GM18907 (cell line): ENCODE results near the gene FRMPD4.

Experiments
- ATAC-seq: cut with Tn5 transposase; IDR thresholded peaks from one replicate; pipeline ENCODE4 v1.9.1; 2021; ENCODE audit warnings: mild to moderate bottlenecking, moderate library complexity; ENCODE audit not compliant: unreplicated experiment

The FRMPD4 gene

DNA sequence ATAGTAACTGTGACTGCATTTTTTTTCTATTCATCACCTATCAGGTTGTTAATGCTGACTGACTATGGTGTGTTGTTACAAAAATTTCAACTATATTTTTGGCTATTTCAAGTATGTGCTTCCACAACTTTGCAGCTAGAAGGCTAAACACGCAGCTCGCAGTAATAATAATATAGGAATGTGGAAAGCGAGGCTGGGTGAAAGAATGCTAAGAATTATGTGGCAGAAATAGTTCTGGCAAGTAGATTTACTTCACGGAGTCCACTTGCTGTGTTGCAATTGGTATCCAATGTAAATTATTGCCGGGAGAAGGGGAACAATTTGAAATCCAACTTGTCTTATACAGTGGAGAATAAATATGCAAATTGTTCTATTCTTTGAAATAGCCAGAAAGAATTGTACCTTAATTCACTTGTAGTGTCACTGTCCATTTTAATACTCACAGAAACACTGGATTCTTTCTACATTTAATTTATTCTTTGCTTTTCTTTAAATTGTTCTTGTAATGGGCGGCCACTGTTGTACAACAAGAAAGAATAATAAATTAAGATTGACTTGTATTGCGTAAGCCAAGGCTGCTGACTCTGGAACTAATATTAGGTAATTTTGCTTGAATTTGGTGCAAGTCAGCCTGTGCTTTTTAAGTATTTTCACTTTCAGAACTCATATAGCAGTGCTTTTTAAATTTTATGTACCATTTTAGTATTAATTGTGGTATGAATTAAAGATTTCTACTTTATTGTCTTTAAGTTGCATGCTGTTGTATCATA, 154.9 kb downstream of the FRMPD4 start:
- ATAC-seq: no peak

DNA sequence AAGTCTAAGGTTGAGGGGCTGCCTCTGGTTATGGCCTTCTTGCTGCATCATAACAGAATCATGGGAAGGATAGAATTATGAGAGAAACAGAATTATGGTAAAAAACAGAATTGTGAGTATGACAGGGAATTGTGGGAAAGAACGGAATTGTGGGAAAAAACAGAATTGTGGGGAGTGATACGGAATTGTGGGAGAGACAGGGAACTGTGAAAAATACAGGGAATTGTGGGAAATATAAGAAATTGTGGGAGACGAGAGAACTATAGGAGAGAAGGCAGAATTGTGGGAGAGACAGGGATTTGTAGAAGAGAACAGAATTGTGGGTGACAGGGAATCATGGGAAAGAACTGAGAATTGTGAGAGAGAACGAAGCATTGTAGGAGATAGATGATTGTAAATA, 159.1 kb downstream of the FRMPD4 start:
- no peak for ATAC-seq

DNA sequence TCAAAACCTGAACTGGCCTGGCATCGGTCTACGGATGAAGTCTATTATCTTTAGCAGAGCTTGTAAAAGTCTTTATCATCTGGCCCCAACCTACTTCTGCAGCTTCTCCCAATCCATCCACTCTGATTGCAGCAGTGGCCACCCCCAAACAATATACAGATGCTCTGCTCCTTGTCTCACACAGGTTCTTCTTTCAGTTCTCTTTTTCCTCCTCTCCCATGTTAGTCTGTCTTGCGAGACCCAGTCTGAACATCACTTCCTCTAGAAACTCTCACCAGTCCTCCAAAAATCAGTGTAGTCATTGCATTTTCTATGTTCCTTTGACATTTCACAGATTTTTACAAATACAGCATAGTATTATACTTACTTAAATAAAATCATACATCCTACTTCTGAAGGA, 163.0 kb downstream of the FRMPD4 start:
- ATAC-seq: no peak

DNA sequence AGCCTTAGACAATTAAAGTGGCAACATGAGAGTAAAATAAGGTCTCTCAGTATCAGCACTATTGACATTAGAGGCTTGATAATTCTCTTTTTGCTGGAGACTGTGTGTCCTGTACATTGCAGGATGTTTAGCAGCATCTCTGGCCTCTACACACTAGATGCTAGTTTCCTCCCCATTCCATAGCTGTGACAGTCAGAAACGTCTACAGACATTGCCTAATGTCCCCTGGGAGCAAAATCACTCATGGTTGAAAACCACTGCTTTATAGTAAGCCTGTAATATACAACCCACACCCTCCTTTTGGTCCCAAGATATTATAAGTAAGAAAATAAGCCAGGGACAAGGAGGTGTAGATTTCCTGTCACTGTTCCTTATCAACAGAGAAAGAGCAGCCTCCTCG, 166.0 kb downstream of the FRMPD4 start:
- no peak for ATAC-seq

DNA sequence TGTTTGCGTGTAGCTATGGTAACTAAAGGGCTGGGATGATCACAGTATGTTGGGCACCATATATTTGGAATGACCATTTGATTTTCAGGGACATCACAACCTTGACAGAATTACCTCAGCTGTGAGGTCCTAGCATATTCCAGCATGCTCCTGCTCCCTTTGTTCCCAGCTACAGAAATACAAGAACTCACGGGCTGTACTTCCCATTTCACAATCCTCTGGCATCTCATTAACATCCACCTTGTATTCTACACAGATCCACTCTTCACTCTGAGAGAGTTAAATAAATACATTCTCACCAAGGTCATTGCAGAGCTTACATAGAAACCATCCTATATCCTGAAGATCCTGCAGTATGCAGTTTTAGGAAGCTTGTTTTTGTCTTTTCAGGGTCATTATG, 169.7 kb downstream of the FRMPD4 start:
- ATAC-seq: no peak

DNA sequence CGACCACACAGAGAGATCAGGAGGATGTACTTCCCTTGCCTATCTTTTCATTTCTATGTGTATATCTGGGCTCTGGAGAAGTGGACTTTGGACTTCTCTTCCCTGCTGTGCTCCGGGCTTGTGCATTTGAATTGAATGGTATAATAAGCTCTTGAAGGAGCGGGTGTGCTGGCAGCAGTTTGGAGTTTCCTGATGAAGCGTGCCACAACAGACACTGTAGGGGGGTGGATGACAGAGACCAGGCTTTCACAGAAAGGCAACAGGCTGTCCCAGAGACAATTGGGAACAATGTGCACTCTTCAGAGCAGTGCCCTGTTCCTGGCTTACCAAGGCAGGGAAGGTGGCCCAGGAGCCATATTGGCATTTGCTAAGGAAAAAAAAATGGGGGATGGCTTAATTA, 170.1 kb downstream of the FRMPD4 start:
- no peak for ATAC-seq

DNA sequence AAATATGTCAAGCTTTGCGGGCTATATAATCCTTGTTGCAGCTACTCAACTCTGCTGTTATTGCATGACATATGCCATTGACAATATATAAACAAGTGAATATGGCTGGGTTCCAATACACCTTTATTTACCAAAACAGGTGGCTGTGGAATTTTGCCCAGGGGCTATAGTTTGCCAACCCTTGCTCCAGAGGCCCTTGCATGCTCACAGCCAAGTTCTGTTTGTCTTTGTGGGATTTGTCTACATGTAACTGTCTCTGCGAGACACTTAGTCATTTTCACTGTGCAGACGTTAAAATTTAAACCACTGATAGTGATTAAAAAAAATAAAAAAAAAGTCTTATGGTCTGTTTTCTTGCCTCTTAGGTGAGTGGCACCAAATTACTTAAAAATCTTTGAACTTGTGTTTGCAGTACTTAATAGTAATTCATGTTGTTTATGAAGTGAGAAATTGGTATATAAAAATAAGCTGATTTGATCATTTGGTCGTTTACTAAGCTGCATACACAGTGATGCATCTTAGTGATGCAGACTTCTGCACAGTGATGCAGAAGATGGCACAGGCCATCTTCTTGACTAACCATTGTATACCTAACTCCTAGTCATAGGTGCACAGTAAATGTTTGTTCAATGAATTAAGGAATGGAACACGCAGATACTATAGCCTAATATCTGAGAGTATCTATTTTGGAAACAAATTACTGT, 170.9 kb downstream of the FRMPD4 start:
- ATAC-seq: no peak

DNA sequence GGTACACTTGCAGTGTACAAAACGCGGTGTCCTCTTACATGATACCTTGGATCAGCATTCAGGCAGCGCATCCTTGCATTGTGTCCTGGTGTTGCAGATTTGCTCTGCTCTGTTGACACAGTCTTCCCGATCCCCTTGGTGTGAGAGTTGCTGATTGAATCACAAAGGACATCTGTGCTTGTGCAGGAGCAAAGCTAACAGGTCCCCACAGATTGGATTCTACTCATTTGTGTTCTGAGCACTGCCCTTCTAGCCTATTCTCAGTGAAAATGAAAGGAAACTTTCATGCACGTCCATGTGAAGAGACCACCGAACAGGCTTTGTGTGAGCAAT, 171.4 kb downstream of the FRMPD4 start:
- ATAC-seq: no peak

DNA sequence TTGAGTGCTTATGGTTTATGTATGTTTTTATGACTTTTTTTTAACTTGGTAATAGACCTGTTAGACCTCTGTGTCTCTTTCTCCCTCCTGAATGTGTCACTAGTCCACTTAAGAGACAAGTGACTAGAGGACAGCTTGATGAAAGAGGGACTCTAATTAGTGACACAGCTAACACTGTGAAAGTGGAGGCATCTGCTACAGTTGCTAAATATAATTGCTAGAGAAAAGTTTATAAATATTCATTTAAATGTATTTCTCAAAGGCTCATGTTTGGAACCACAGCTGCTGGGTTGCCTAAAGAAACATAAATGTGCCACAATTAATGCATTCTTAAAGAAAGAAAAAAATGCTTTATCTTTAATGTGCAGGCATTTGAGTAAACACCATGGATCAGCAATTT, 176.4 kb downstream of the FRMPD4 start:
- ATAC-seq: no peak

DNA sequence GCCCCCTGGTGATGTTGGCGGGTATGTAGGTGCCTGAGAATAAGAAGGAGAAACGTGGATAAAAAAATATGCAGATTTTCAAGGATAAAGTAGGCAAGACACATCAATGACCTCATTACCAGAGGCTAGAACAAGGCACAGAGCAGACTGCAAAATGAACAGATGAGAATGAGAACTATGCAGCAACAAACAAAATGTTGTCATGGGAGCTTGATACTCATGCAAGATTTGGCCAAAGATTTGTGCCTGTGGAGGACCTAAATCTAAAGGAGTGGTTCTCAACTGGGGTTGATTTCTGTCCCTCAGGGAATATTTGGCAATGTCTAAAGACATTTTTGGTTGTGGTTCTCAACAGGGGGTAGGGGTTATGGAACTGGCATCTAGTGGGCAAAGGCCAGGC, 177.3 kb downstream of the FRMPD4 start:
- ATAC-seq: no peak

DNA sequence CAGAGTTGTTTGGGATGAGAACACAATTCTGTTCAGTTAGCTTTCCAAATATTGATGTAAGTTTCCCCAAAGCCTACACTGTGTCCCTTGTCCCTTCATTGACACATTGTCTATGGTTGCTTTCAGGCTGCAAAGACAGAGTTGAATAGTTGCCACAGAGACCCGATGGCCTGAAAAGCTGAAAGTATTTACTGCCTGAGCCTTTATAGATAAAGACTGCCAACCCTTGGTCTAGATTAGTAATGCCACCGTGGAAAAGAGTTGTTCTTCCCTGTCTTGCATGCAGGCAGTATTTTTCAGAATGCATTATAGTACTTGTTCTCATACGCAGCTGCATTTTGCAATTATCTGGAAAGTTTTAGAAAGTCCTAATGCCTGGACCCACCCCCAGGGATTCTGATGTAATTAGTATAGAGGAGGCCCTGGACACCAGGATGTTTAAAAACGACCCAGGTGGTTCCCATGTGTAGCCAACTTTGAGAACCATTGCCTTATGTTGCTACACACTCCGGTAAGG, 180.8 kb downstream of the FRMPD4 start:
- ATAC-seq: no peak

DNA sequence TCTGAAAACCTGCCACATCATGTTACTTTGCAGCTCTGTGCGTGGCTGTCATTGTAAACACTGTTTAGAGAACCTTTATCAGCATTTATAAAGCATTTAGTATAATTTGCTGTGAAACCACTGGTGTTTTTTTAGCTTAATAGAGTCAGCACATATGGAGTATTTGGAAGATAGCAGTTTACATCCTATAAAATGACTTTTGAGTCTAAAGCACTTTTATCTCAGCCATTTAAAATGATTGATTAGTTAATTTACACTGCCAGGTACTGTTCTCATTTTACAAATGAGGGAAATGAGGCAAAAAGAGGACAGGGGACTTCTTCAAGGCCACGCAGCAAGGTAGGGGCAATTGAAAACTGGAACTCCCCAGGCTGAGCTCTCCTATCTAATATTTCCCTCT, 181.7 kb downstream of the FRMPD4 start:
- no peak for ATAC-seq

DNA sequence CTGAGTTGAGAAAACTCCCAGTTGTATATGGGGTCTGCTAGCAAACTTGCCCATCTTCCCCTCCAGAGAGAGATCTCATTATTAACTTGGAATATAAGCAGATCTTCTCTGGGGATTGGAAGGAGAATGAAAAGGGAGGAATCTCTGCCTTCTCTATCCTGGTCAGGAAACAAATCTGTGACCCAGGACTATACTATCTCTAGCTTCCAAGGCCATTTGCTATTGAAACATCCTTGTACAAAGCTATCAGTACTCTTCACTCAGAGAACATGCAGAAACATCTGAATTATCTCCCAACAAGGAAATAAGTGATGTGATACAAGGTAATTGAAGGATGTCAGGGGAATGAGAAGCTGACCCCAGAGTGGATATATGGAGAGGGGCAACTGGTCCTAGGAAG, 183.8 kb downstream of the FRMPD4 start:
- ATAC-seq: no peak

DNA sequence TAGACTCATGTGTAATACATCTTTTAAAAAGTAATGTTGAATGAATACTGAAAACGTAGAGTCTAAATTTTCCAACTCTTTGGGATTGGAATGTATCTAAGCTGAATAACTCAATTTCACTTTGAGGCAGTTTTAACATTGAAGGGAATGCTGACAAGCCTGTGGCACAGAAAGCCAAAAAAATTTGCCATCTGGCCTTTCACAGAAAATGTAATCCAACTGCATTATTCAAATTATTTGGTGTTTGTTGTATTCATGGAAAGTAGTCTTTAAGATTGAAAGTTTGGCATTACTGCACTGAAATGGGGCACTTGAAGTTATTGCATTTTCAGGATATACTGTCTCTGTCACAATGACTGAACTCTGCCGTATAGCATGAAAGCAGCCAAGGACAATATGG, 186.9 kb downstream of the FRMPD4 start:
- no peak for ATAC-seq

DNA sequence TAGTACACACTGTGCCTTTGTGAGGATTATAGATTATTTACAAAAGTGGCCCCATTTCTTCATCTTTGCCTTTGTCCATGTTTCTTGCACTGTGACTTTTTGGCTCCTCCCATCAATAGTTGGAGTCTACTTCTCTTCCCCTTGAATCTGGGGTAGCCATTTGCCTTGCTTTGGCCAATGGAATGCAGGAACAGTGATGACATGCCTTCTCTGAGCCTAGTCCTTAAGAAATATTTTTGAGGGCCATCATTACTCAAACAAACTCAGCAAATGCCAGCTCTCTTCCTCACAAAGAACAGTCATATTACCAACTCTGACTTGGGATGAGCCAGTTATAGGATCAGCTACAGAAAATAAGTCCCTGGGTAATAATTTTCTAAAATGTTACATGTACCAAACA, 189.6 kb downstream of the FRMPD4 start:
- ATAC-seq: no peak

DNA sequence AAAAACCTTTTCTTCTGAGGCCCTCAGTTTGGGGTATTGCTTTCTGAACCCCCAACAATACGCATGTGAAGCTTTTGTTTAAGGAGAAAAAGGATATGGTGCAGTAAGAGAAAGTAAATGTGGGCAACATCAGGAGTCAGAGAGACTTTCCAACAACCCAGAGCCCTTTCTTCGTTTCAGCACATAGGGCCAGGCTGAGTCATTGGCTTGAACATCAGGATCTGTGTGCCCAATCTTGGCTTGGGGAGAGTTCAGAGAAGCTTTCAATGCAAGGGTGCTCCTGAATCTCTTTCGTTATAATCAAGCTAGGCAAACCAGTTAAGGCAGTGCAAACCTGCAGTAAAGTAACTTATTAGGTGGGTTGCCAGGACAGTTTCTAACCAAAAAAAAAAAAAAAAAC, 191.2 kb downstream of the FRMPD4 start:
- ATAC-seq: no peak

DNA sequence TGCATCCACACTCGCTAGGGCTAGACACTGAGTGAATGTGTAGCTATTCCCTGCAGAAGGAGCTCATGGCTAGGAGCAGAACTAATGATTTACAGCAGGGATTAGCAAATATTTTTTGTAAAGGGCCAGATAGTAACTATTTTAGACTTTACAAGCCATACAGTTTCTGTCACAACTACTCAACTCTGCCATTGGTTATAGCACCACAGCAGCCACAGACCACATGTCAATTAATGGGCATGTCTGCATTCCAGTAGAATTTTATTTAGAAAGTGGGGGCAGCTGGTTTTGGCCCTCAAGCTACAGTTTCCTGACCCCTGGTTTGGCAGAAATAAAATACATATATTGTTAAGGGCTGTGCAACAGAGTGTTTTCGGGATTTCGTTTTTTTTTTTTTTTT, 192.6 kb downstream of the FRMPD4 start:
- no peak for ATAC-seq

DNA sequence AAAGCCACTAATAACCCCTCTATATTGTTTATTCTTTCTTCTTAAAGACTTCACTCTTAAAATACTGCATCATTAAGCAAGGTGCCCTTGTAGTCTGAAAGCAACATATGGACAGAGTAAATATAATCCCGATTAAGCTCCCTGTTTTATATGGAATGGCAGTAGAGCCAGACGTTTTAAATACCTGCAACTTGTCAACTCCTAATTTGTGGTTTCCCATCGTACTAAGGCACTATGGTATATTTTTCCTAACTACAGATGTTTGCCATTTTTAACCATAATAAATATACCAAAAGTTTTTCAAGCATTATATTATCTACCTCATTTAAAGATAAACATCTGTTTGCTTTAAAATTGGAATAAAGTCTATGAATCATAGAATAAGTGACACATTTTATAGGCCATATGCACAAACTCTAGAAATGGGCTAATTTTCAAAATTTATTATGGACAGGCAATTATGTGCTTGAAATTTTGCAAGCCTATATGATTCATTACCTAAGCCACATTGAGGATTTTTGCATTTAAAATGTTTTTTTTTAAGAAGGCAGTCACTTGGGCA, 194.6 kb downstream of the FRMPD4 start:
- no peak for ATAC-seq

DNA sequence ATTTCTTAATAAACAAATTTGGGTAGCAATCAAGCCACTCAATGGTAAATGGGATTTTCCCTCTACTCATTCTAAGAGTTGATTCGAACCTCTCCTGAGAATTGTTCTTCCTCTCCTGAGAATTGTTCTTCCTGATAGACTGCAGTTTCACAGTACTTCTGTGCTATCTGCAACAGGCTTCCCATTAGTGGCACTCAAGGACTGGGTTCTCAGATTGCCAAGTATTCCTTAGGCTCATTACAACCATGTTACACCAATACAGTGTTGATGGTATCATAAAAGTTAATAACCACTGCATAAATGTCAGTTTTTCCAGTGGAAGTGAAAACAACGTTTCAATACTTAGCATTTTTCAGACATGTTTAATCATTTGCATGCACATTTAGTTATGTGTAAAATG, 201.6 kb downstream of the FRMPD4 start:
- ATAC-seq: no peak

DNA sequence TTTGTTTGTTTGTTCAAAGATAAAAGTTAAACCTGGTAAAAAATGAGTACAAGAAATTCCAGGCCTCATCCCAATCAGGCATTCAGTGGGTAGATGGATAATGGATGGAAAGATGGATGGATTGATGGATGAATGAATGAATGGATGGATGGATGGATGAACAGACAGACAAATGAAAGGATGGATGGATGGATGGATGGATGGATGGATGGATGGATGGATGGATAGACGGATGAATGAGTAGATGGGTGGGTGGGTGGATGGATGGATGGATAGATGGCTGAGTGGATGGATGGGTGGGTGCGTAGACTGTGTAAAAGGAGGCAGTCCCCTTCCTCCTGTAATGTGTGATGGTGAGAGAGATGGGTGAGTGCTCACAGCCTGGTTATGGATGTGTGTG, 206.7 kb downstream of the FRMPD4 start:
- no peak for ATAC-seq

DNA sequence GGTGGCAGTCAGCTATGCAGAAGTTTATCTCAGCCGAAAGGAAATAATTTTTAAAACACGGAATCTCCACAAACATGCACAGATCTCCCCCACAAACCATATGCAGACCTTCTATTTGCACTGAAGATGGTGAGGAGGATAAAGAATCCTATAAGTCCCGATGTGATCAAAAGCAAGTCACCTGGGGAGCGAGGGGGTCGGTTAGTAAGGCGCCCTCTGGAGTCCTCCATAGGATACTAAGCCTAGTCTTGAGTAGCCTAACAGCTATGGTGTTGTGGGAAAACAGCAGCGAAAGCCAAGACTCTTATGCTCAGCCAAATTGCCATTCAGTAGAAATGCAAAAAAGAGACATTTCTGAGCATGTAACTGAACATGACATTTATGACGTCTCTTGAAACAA, 210.9 kb downstream of the FRMPD4 start:
- ATAC-seq: no peak

DNA sequence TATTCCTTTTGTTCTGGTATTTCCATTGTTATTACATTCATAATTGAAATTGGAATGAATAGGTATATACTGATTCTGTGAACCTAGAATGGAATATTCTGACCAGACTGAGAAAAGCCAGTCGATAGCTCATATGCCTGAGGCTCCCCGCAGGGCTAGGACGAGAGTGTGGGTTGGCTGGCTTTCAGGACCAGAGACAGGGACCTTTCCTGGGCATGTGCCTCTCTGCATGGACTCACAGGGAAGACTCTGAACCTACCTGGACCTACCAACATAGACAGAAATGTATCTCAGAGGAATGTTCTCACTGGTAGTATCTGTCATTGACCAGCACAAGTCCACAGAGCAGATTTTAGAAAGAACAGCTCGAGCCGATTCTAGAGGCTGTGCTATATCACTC, 214.6 kb downstream of the FRMPD4 start:
- ATAC-seq: no peak
